GM23338 (cell line): ENCODE data around the gene MORN3. TPM values are rescaled to one million over a fixed set of nuclear protein-coding genes. Genes with fewer than 3 reads are reported as not detected.
A peak's percentile ranks its signal among the peaks of the same experiment; 100 is the strongest.

ENCODE experiments used
- ATAC-seq: fragments of 200-7000 bp; cut with Tn5 transposase; 3 replicates; pipeline ENCODE4 v1.9.1; 2020
- DNase-seq: peaks from one replicate; pipeline ENCODE4 v3.0.0-alpha.2; 2015; ENCODE audit warnings: low spot score
- H2AFZ ChIP-seq: fragments of 200-600 bp; sonication (generic); 2 replicates; pipeline ENCODE4 v1.8.0; 2016; ENCODE audit warnings: antibody characterized with exemption, mild to moderate bottlenecking, moderate library complexity
- H3F3A ChIP-seq: fragments of 200-600 bp; sonication (generic); replicated peaks from 2 replicates; pipeline ENCODE4 v1.8.0; 2017; ENCODE audit warnings: antibody characterized with exemption, mixed run types, low read depth
- H3K27ac ChIP-seq: fragments of 200-600 bp; sonication (generic); 2 replicates; pipeline ENCODE4 v1.6.1; 2016; ENCODE audit warnings: low read depth
- H3K27me3 ChIP-seq: fragments of 200-600 bp; sonication (generic); 2 replicates; pipeline ENCODE4 v1.8.0; 2016; ENCODE audit warnings: mild to moderate bottlenecking, mixed run types, moderate library complexity; ENCODE audit not compliant: insufficient read depth
- H3K36me3 ChIP-seq: fragments of 200-600 bp; sonication (generic); 2 replicates; pipeline ENCODE4 v1.8.0; 2016; ENCODE audit warnings: mild to moderate bottlenecking; ENCODE audit not compliant: insufficient read depth
- H3K4me1 ChIP-seq: fragments of 200-600 bp; sonication (generic); 2 replicates; pipeline ENCODE4 v1.8.0; 2016; ENCODE audit warnings: mild to moderate bottlenecking, moderate library complexity; ENCODE audit not compliant: insufficient read depth
- H3K4me2 ChIP-seq: fragments of 200-600 bp; sonication (generic); 2 replicates; pipeline ENCODE4 v1.7.1; 2017; ENCODE audit warnings: mixed run types
- H3K4me3 ChIP-seq: fragments of 200-600 bp; sonication (generic); 2 replicates; pipeline ENCODE4 v1.6.1; 2016; ENCODE audit warnings: mixed run types
- H3K79me2 ChIP-seq: fragments of 200-600 bp; sonication (generic); replicated peaks from 2 replicates; pipeline ENCODE4 v1.8.0; 2017; ENCODE audit warnings: mild to moderate bottlenecking; ENCODE audit not compliant: insufficient read depth
- H3K9me2 ChIP-seq: fragments of 200-600 bp; sonication (generic); 2 replicates; pipeline ENCODE4 v1.8.0; 2017; ENCODE audit not compliant: insufficient read depth
- H4K20me1 ChIP-seq: fragments of 200-600 bp; sonication (generic); replicated peaks from 2 replicates; pipeline ENCODE4 v1.8.0; 2017; ENCODE audit warnings: mild to moderate bottlenecking; ENCODE audit not compliant: insufficient read depth
- H3K27ac Mint-ChIP-seq: 2 replicates; pipeline ENCODE4 v1.8.0; 2020; ENCODE audit warnings: inconsistent platforms, mild to moderate bottlenecking, moderate library complexity, mixed read lengths
- H3K27me3 Mint-ChIP-seq: 3 replicates; pipeline ENCODE4 v1.8.0; 2022; ENCODE audit warnings: low read depth, mild to moderate bottlenecking, moderate library complexity, mixed read lengths, inconsistent platforms; ENCODE audit not compliant: insufficient read depth, poor library complexity
- H3K36me3 Mint-ChIP-seq: 3 replicates; pipeline ENCODE4 v1.8.0; 2021; ENCODE audit warnings: low read depth, mild to moderate bottlenecking, inconsistent platforms, moderate library complexity, mixed read lengths
- H3K4me1 Mint-ChIP-seq: 3 replicates; pipeline ENCODE4 v1.8.0; 2020; ENCODE audit warnings: mild to moderate bottlenecking, inconsistent platforms, mixed read lengths
- H3K4me3 Mint-ChIP-seq: 3 replicates; pipeline ENCODE4 v1.8.0; 2021; ENCODE audit warnings: moderate library complexity, mild to moderate bottlenecking, inconsistent platforms, mixed read lengths
- H3K9me3 Mint-ChIP-seq: 3 replicates; pipeline ENCODE4 v1.8.0; 2020; ENCODE audit warnings: moderate library complexity, mild to moderate bottlenecking, inconsistent platforms, mixed read lengths
- CREB1 ChIP-seq: fragments of 250-450 bp; sonication (Bioruptor Pico); IDR thresholded peaks from 2 replicates; pipeline ENCODE4 v1.5.0; 2020; ENCODE audit warnings: low read depth, mild to moderate bottlenecking, moderate library complexity
- CTCF ChIP-seq, 2 experiments: fragments of 200-600 bp in 1 of 2; sonication (generic) in 1 of 2; conservative IDR thresholded peaks; 2 replicates each; pipeline versions ENCODE4 v1.5.1 to v1.6.1; 2016 to 2017; ENCODE audit warnings: antibody characterized with exemption in 2 of 2, low read depth in 2 of 2, mild to moderate bottlenecking in 2 of 2, moderate library complexity in 1 of 2
- EZH2phosphoT487 ChIP-seq: fragments of 200-600 bp; sonication (generic); IDR thresholded peaks from one replicate; pipeline ENCODE4 v1.8.1; 2018; ENCODE audit warnings: antibody characterized with exemption; ENCODE audit not compliant: unreplicated experiment
- NANOG ChIP-seq: IDR thresholded peaks from 2 replicates; pipeline ENCODE4 v1.6.1; 2016; ENCODE audit warnings: antibody characterized with exemption, borderline replicate concordance
- POLR2AphosphoS5 ChIP-seq: IDR thresholded peaks from 2 replicates; pipeline ENCODE4 v1.6.1; 2016; ENCODE audit warnings: antibody characterized with exemption, low read depth
- ZNF114 ChIP-seq: fragments of 250-450 bp; sonication (Bioruptor Pico); IDR thresholded peaks from 2 replicates; pipeline ENCODE4 v1.5.0; 2020; ENCODE audit warnings: mild to moderate bottlenecking, moderate library complexity
- ZNF331 ChIP-seq: fragments of 250-450 bp; sonication (Bioruptor Pico); IDR thresholded peaks from 2 replicates; pipeline ENCODE4 v1.5.0; 2020; ENCODE audit warnings: low read depth, mild to moderate bottlenecking, moderate library complexity
- ZNF462 ChIP-seq: fragments of 250-450 bp; sonication (Bioruptor Pico); IDR thresholded peaks from 2 replicates; pipeline ENCODE4 v1.5.0; 2020; ENCODE audit warnings: mild to moderate bottlenecking, moderate library complexity
- polyA plus RNA-seq: library from polyadenylated mRNA; unstranded; fragments of >200 nt; fragmentation: Nextera tagmentation; extraction: Ambion mirVana; gene quantifications from 2 replicates; pipeline ENCODE4 v1.2.1, GENCODE V29; 2016
- total RNA-seq: library from RNA; depleted of rRNA; stranded (reverse); fragments of >200 nt; shearing (Covaris generic); gene quantifications from 2 replicates; pipeline ENCODE4 v1.2.3, GENCODE V29; 2014

Gene MORN3
- total and polyA plus RNA-seq, 2 experiments from 2014 or later: 0.14 to 0.36 TPM

- peak within 1 kb of the TSS; percentile 88 for H3K27ac ChIP-seq
- peak within 1 kb of the TSS; percentile 97 for H3K4me2 ChIP-seq
- H3K4me3 Mint-ChIP-seq: peak within 1 kb of the TSS; percentile 88
- H3K9me2 ChIP-seq: no peaks in the 10 kb centered on the region
- peak within 1 kb of the TSS; percentile 76 for H3K4me3 ChIP-seq
- TF ChIP-seq ZNF114 (CRISPR knock-in tag) (no peak), ZNF331 (CRISPR knock-in tag) (no peak), EZH2phosphoT487 (no peak), ZNF462 (no peak), POLR2AphosphoS5 (peak; percentile 74), NANOG (no peak), CTCF (conservative IDR thresholded peaks at IDR 0.05; ENCODE audit: low read depth in 2 of 2) (0 out of 4 replicates have a peak, but pooled peaks of 1 of the 2 experiments have one; percentile 5), CREB1 (CRISPR knock-in tag) (peak; percentile 29; the same call in 1 of the 2 replicates)
- peaks cover 27% of the 10 kb centered on the region for H4K20me1 ChIP-seq
- ATAC-seq: peak; percentile 58
- H2AFZ ChIP-seq: peak within 1 kb of the TSS; percentile 93; the same call in 1 of the 2 replicates
- peaks cover 14% of the 10 kb centered on the region for H3K36me3 Mint-ChIP-seq
- H3K27ac Mint-ChIP-seq: peak within 1 kb of the TSS; percentile 74
- H3K79me2 ChIP-seq: peaks cover 41% of the 10 kb centered on the region
- peaks cover 43% of the 10 kb centered on the region for H3K4me1 Mint-ChIP-seq
- no peaks in the 10 kb centered on the region; the same call in 1 of the 2 replicates for H3K36me3 ChIP-seq
- peaks cover 11% of the 10 kb centered on the region for H3K27me3 Mint-ChIP-seq
- no peaks in the 10 kb centered on the region; the same call in 2 of the 3 replicates for H3K9me3 Mint-ChIP-seq
- peaks cover 41% of the 10 kb centered on the region for H3K4me1 ChIP-seq
- H3K27me3 ChIP-seq: no peaks in the 10 kb centered on the region
- DNase-seq: peak; percentile 95
- H3F3A ChIP-seq: peaks cover 22% of the 10 kb centered on the region
Measured at GRCh38 chr12:121626087-121626852, 43.2 kb downstream of the MORN3 start, which contains the start of gene ORAI1. ORAI1 (plus strand) TSS chr12:121626530.
